ENCODE measurements around the gene SNHG17.
"Not testable (repeated sequence)": the region's sequence is repeated elsewhere in the genome, so short reads cannot be mapped to it uniquely, and the experiment has no call there.

The SNHG17 gene

DNA sequence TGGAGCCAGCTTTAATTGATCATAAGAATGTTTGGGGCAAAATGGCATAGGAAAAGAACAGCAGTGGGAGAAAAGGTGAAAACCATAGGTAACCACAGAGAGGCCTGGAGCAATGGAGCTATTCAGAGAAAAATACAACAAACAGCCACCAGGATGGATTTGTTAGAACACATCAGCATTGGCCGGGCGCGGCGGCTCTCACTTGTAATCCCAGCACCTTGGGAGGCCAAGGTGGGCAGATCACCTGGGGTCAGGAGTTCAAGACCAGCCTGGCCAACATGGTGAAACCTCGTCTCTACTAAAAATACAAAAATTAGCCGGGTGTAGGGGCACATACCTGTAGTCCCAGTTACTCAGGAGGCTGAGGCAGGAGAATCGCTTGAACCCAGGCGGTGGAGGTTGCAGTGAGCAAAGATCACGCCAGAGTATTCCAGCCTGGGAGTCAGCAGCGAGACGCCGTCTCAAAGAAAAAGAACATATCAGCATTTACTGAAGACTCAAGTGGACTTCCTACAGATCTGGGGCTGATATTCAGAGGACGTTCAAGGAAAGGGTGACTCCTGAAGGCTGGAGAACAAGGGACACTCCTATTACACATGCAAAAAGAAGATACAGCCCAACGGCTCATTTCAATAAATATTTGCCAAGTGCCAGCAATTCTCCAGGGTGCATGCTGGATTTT, 20.2 kb downstream of the SNHG17 start:
- no peak for DNase-seq

DNA sequence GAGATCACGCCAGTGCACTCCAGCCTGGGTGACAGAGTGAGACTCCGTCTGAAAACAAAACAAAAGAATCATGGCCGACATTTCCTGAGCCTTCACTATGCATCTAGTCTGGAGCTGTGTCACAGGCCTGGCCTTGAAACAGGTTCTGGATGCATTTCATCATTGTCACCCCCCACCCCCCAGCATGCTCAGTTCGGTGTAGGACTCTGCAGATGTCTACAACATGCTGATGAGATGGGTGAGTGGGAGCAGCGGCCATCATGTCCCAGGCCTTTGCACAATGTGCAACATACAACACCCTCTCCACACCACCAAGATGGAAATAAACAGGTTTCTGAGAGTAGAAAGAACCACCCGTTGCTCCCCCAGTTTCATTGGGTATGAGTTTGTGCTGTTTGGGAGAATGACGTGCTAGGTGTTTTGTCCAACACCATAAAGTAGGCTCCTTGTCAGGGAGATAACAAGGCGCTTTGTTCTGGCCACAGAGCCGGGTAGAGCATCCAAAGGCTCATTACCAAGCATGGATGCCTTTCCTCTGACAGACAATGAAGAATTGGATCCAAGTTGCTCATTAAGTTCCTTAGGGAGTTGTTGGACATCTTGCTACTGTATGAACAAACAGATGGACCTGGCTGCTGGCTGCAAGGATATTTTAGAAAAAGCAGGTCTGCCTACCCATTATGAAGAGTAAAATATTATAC, 22.1 kb downstream of the SNHG17 start:
- no peak for DNase-seq

DNA sequence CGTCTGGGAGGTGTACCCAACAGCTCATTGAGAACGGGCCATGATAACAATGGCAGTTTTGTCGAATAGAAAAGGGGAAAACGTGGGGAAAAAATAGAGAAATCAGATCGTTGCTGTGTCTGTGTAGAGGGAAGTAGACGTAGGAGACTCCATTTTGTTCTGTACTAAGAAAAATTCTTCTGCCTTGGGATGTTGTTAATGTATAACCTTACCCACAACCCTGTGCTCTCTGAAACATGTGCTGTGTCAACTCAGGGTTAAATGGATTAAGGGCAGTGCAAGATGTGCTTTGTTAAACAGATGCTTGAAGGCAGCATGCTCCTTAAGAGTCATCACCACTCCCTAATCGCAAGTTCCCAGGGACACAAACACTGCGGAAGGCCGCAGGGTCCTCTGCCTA, 27.3 kb downstream of the SNHG17 start:
- not testable (repeated sequence) for DNase-seq

DNA sequence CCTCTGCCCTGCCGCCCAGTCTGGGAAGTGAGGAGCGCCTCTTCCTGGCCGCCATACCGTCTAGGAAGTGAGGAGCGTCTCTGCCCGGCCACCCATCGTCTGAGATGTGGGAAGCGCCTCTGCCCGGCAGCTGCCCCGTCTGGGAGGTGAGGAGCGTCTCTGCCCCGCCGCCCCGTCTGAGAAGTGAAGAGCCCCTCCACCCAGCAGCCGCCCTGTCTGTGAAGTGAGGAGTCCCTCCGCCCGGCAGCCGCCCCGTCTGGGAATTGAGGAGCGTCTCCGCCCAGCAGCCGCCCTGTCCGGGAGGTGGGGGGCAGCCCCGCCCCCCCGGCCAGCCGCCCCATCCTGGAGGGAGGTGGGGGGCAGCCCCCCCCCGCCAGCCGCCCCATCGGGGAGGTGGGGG, 27.8 kb downstream of the SNHG17 start:
- DNase-seq = no peak

DNA sequence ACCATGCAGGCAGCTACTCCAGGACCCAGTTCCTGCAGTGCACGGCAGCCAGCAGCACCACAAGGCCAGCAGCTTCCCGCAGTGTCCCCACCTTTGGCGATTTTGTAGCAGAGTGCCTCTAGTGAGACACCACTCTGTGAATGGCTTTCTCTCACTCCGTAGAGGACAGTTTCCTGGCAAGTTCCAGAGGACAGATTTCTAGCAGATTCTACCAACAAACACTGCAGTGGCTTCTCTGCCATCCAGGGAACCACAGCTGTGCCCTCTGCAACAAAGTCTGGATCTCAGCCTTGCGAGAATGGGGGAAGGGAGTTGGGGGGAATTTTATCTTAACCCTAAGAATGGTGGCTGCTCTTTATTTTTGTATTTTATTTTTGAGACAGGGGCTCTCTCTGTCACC, 28.7 kb downstream of the SNHG17 start:
- no peak for DNase-seq

DNA sequence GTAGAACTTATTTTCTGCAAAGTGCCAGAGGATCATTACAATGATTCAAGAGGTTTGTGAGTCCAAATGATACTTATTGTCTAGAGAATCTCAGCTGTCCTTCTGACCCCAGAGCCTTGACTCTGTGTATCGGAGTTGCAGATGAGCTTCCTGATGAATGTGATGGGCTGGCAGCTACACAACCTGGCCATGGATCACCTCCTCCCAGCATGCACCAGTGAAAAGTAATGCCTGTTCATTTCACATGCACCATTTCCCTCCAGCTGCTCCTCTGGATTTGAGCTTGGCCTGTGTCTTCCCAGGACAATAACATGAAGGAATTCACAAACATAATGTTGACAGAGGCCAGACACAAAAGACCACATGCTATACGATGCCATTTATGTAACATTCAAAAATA, 30.0 kb downstream of the SNHG17 start:
- no peak for DNase-seq

DNA sequence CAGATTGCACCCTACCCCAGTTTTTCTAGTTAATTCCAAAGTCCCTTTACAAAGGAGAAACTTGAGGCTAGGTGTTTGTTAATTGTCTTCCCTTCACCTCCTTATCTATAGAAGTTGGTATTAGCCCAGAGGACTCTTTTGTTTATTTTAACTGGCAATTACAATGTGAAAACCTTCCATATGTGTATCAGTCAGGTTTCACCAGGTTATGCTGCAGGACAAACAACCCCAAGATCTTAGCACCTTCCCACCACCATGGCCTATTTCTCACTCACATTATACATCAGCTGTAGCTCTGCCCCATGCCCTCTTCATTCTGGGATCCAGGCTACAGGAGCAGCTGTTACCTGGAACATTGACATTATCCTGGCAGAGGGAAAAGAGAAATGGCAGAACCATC, 31.1 kb downstream of the SNHG17 start:
- no peak for DNase-seq

DNA sequence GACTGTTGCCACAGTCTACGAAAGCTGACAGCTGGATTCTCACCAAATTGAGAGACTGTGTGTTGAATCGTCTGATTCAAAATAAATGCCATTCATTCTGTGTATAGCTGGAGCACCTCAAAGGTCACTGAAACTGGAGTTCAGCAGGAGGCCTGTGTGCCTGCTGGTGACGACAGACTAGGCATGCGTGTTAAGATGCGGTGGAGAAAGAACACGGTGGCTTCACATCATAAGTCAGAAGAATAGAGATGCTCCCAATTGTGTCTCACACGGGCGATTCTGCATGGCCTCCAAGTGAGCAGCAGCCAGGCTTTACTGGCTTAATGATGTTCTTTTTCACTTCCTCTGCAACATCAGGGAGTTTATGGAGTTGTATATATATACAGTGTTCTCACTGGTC, 32.3 kb downstream of the SNHG17 start:
- DNase-seq = no peak

DNA sequence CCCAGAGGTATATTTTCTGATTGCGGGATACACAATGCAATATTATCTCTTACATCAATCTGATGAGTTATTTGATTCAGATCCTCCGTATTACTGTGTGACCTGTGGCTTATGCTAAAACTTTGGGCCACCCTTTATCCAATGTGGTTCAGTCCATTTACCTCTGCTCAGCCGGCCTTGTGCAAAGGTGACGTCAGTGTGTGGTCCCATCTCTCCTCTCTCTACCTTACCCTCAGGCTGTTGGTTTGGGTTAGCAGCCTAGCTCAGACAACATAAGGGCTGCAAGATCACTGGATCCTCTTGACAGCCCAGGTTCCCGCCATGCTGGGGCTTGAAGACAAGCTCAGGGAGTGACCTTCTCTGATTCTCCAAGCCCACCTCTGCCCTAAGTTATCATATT, 33.0 kb downstream of the SNHG17 start:
- DNase-seq = no peak

DNA sequence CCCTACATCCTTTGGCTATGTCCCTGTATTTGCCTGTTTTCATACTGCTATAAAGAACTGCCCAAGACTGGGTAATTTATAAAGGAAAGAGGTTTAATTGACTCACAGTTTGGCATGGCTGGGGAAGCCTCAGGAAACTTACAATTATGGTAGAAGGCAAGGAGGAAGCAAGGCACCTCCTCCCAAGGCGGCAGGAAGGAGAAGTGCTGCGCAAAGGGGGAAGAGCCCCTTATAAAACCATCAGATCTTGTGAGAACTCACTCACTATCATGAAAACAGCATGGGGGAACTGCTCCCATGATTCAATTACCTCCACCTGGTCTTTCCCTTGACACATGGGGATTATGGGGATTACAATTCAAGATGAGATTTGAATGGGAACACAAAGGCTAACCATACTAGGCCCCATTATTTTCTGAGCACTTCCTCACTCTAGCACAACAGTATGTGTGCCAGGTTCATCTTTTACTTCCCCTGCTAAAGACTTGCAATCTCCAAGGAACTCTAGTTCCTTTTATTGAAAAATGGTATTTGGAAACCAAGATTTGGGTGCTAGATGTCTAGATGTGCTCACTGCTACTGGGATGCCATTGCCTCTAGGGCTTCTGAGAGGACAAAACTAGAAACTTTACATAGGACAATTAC, 39.3 kb downstream of the SNHG17 start:
- not testable (repeated sequence) for DNase-seq

DNA sequence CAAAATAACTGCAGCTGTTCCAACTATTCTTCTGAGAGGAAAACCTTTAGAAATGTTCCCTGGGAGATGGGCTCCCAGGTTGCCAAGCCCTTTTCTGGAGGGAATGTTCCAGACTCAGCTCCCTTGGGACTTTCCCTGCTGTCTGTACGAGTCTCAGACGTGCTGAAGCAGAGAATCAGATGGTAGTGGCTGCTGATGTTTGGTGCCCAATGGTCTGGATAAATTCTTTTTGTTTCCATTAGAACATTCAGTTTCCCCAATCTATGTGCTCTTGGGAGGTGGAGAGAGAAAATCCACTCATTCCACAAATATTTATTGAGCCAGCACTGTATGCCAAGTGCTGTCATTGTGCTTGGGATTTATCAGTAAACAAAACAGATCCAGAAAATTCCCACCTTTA, 40.0 kb downstream of the SNHG17 start:
- no peak for DNase-seq

DNA sequence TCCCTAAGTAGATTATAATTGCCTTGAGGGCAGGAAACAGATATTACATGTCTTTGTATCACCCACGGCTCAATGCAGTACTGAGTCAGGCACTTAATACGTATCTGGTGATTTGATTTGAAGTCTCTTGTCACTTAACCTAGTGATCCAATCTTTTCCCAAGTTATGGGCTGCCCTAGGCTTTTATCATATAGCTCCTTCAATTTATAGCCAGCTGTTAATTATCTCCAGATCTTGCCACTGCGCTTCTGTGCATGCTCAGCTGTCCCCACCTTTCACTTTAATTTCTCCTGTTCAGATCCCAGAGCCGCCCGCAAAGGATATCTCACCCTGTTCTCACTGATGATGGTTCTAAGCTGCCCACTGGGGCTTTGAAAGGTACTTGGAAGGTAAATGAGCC, 41.9 kb downstream of the SNHG17 start:
- DNase-seq = no peak

DNA sequence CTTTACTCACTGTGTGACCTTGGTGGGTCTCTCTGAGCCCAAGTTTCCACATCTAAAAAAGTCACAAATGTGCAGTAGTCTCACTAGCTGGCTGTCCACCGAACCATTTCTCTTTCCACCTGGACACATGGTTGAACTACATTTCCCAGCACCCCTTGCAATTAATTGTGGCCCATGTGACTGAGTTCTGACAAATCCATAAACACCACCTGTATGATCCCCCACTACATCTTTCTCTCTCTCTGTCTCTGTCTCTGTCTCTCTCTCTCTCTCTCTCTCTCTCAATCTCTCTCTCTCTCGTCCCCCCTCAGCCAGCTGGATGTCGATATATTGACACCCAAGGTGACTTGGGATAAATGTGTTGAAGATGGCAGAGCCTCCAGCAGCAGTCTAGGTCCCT, 42.8 kb downstream of the SNHG17 start:
- no peak for DNase-seq

DNA sequence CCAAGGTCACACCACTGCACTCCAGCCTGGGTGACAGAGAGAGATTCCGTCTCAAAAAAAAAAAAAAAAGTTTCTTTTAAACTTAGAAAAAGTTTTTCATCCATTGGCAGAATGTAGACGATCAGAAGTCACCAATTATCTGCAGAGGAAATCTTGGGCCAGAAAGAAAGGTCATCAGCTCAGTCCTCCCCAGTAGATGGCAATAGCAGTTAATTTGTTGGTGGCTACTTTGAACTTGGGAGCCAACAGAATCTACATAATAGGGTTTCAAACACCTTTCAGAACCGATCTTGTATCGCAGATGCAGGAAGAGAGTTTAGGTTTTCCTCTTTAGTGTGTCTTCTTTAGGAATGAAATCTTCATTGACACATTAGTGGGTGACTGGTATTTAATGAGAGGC, 47.2 kb downstream of the SNHG17 start:
- no peak for DNase-seq

DNA sequence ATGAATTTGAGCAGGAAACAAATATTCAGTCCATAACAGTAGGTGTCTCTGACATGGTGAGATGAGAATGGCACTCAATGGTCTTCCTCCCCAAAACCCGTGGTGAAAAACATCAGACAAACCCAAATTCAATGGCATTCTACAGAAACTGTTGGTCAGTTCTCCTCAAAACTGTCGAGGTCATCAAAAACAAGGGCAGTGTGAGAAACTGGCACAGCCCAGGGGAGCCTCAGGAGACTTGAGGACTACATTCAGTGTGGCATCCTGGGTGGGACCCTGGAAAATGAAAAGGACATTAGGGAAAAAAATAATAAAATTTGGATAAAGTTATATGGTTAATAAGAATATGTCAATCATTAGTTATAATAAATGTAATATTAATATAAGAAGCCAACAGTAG, 48.3 kb downstream of the SNHG17 start:
- DNase-seq = no peak

DNA sequence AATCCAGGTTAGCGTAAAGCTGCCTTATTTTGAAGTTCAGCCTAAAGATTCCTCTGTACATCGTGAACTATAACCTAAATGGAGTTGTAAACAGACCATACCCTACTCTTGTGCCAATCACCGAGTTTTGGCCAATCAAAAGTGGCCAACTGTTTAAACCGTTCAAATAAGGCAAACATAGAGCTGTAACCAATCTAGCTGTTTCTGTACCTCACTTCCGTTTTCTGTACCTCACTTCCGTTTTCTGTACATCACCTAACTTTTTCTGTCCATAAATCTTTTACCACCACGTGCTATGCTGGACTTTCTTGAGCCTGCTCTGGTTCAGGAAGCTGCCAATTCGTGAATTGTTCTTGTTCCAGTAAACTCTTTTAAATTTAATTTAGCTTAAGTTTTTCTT, 49.1 kb downstream of the SNHG17 start:
- DNase-seq = no peak

DNA sequence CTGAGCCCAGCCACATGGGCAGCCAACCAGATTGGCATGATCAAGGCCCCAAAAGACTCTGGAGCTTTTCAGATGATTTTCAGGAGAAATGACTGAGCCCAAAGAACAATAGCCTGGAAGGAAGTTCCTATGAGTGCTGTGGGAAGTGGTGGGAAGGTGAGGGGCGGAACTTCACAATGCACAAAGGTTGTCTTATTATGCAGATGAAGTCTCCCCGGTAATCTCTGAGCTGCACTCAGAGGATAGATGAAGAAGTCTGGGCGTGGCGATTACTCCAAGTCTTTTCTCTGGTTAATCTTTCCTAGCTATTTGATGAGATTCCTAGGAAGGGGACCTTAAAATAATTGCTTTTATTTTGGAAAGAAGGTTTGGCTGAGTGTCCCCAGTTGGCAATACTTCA, 52.0 kb downstream of the SNHG17 start:
- no peak for DNase-seq

DNA sequence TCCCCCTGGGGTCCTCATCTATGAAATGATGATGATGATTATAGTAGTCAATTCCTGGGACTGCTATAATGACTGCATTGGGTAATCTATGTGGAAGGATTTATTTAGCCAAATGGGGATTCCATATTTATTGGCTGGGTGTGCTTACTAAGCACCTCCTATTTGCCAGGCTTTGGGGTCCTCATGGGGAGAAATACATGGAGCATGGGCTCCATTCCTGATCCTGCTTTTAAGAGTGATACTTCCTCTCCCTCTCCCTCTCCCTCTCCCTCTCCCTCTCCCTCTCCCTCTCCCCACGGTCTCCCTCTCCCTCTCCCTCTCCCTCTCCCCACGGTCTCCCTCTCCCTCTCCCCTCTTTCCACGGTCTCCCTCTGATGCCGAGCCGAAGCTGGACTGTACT, 57.3 kb downstream of the SNHG17 start:
- DNase-seq = not testable (repeated sequence)

DNA sequence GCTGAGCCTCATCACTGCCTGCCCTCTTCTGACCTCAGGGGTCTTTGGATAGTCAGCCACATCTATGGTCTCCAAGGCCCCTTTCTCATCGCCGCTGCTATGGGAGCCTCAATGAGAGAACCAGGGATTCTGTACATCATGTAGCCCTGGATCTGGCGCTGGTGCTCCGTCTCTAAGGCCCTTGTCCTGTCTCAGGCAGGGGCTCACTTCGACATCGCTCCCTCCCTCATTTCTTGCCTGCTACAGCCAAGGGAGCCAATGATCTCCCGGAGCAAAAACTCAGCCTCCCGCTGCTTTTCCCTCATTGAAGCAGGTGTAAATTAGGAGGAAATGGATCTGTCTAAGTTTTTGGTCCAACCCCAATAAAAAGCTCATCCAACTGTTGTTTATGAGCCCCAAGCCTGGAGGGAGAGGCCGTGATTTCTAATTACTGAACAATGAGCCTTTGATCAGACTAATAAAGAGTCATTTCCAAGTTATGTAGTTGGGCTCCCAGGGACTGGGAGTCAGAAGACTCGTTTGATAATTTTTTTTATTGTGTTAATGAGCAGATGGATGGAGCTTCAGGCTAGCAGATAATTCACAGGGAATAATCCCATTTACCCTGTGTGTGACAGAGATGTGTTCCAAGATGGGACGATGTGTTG, 58.0 kb downstream of the SNHG17 start:
- no peak for DNase-seq

DNA sequence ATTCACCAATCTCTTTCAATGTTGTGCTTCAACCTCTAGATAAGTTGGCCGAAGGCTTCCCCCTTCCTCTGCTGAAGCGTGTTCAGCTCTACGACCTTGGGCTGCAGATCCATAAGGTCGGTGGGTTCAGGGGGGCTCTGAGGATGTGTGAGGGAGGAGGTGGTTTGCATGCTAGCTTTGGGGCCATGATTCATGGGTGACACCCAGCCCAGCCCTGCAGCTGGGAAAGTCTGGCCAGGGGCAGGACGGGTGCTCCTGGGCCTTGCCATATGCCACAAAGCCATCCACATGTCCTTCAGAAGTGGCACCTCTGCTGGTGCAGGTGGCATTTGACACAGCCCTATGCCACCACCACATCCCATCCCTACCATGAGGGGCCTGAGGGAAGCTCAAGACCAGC, 61.2 kb downstream of the SNHG17 start:
- DNase-seq = no peak

DNA sequence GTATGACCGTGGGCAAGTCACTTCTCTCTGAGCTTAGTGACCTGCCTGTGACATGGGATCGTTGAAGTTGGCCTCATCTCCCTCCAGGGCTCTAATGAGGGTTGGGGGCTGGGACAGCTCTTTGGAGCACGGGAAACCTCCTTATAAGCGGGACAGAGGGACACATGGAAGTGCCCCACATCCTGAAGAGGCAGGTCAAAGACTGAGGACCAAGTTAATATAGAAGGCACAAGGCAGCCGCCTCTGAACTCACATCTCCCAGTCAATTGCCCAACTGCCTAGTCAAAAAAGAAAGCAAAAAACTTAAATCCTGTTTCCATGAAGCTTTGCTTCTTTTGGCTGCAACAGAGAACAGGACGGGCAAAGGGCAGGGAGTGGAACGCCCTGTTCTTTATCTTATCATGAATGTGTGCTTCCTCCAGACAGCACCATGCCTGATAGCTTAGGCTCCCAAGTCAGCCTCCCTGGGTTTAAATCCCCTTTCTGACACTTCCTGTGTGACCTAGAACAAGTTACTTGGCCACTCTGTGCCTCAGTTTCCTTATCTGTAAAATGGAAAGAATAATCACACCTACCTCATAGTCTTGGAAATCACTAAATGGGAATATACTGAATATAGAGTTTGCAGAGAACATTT, 61.8 kb downstream of the SNHG17 start:
- no peak for DNase-seq

DNA sequence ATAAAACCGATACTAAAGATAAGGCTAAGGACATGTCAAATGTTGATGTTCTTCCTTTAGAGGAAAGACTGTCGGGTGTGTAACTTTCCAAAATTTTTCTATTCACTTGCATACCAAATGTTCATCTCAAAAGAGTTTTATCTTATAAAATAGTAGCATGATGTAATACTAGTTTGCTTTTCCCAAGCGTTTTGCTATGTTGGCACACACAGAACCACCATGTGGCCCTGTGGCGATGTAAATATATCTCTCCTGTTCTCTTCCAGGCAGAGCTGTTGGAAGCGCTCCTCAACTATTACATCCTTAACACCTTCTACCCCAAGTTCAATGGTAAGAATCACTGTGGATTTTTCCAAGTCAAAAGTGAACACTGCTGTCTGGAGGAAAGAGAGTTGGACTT, 62.3 kb downstream of the SNHG17 start:
- no peak for DNase-seq
